GM23338 (cell line): ENCODE data around the gene CYP3A4. TPM values are rescaled to one million over a fixed set of nuclear protein-coding genes. Genes with fewer than 3 reads are reported as not detected.

ENCODE experiments used
- ATAC-seq: fragments of 200-7000 bp; cut with Tn5 transposase; 3 replicates; pipeline ENCODE4 v1.9.1; 2020
- DNase-seq: peaks from one replicate; pipeline ENCODE4 v3.0.0-alpha.2; 2015; ENCODE audit warnings: low spot score
- H2AFZ ChIP-seq: fragments of 200-600 bp; sonication (generic); 2 replicates; pipeline ENCODE4 v1.8.0; 2016; ENCODE audit warnings: antibody characterized with exemption, mild to moderate bottlenecking, moderate library complexity
- H3F3A ChIP-seq: fragments of 200-600 bp; sonication (generic); replicated peaks from 2 replicates; pipeline ENCODE4 v1.8.0; 2017; ENCODE audit warnings: antibody characterized with exemption, mixed run types, low read depth
- H3K27ac ChIP-seq: fragments of 200-600 bp; sonication (generic); 2 replicates; pipeline ENCODE4 v1.6.1; 2016; ENCODE audit warnings: low read depth
- H3K27me3 ChIP-seq: fragments of 200-600 bp; sonication (generic); 2 replicates; pipeline ENCODE4 v1.8.0; 2016; ENCODE audit warnings: mild to moderate bottlenecking, mixed run types, moderate library complexity; ENCODE audit not compliant: insufficient read depth
- H3K36me3 ChIP-seq: fragments of 200-600 bp; sonication (generic); 2 replicates; pipeline ENCODE4 v1.8.0; 2016; ENCODE audit warnings: mild to moderate bottlenecking; ENCODE audit not compliant: insufficient read depth
- H3K4me1 ChIP-seq: fragments of 200-600 bp; sonication (generic); 2 replicates; pipeline ENCODE4 v1.8.0; 2016; ENCODE audit warnings: mild to moderate bottlenecking, moderate library complexity; ENCODE audit not compliant: insufficient read depth
- H3K4me2 ChIP-seq: fragments of 200-600 bp; sonication (generic); 2 replicates; pipeline ENCODE4 v1.7.1; 2017; ENCODE audit warnings: mixed run types
- H3K4me3 ChIP-seq: fragments of 200-600 bp; sonication (generic); 2 replicates; pipeline ENCODE4 v1.6.1; 2016; ENCODE audit warnings: mixed run types
- H3K79me2 ChIP-seq: fragments of 200-600 bp; sonication (generic); replicated peaks from 2 replicates; pipeline ENCODE4 v1.8.0; 2017; ENCODE audit warnings: mild to moderate bottlenecking; ENCODE audit not compliant: insufficient read depth
- H3K9me2 ChIP-seq: fragments of 200-600 bp; sonication (generic); 2 replicates; pipeline ENCODE4 v1.8.0; 2017; ENCODE audit not compliant: insufficient read depth
- H4K20me1 ChIP-seq: fragments of 200-600 bp; sonication (generic); replicated peaks from 2 replicates; pipeline ENCODE4 v1.8.0; 2017; ENCODE audit warnings: mild to moderate bottlenecking; ENCODE audit not compliant: insufficient read depth
- H3K27ac Mint-ChIP-seq: 2 replicates; pipeline ENCODE4 v1.8.0; 2020; ENCODE audit warnings: inconsistent platforms, mild to moderate bottlenecking, moderate library complexity, mixed read lengths
- H3K27me3 Mint-ChIP-seq: 3 replicates; pipeline ENCODE4 v1.8.0; 2022; ENCODE audit warnings: low read depth, mild to moderate bottlenecking, moderate library complexity, mixed read lengths, inconsistent platforms; ENCODE audit not compliant: insufficient read depth, poor library complexity
- H3K36me3 Mint-ChIP-seq: 3 replicates; pipeline ENCODE4 v1.8.0; 2021; ENCODE audit warnings: low read depth, mild to moderate bottlenecking, inconsistent platforms, moderate library complexity, mixed read lengths
- H3K4me1 Mint-ChIP-seq: 3 replicates; pipeline ENCODE4 v1.8.0; 2020; ENCODE audit warnings: mild to moderate bottlenecking, inconsistent platforms, mixed read lengths
- H3K4me3 Mint-ChIP-seq: 3 replicates; pipeline ENCODE4 v1.8.0; 2021; ENCODE audit warnings: moderate library complexity, mild to moderate bottlenecking, inconsistent platforms, mixed read lengths
- H3K9me3 Mint-ChIP-seq: 3 replicates; pipeline ENCODE4 v1.8.0; 2020; ENCODE audit warnings: moderate library complexity, mild to moderate bottlenecking, inconsistent platforms, mixed read lengths
- CREB1 ChIP-seq: fragments of 250-450 bp; sonication (Bioruptor Pico); IDR thresholded peaks from 2 replicates; pipeline ENCODE4 v1.5.0; 2020; ENCODE audit warnings: low read depth, mild to moderate bottlenecking, moderate library complexity
- CTCF ChIP-seq, 2 experiments: fragments of 200-600 bp in 1 of 2; sonication (generic) in 1 of 2; conservative IDR thresholded peaks; 2 replicates each; pipeline versions ENCODE4 v1.5.1 to v1.6.1; 2016 to 2017; ENCODE audit warnings: antibody characterized with exemption in 2 of 2, low read depth in 2 of 2, mild to moderate bottlenecking in 2 of 2, moderate library complexity in 1 of 2
- EZH2 ChIP-seq: fragments of 200-600 bp; sonication (generic); IDR thresholded peaks from one replicate; pipeline ENCODE4 v1.8.0; 2017; ENCODE audit warnings: antibody characterized with exemption, mild to moderate bottlenecking, low read depth; ENCODE audit not compliant: unreplicated experiment
- EZH2phosphoT487 ChIP-seq: fragments of 200-600 bp; sonication (generic); IDR thresholded peaks from one replicate; pipeline ENCODE4 v1.8.1; 2018; ENCODE audit warnings: antibody characterized with exemption; ENCODE audit not compliant: unreplicated experiment
- JUNB ChIP-seq: IDR thresholded peaks from one replicate; pipeline ENCODE4 v1.6.1; 2016; ENCODE audit warnings: antibody characterized with exemption; ENCODE audit not compliant: unreplicated experiment
- POLR2AphosphoS5 ChIP-seq: IDR thresholded peaks from 2 replicates; pipeline ENCODE4 v1.6.1; 2016; ENCODE audit warnings: antibody characterized with exemption, low read depth
- STAT1 ChIP-seq: IDR thresholded peaks from one replicate; pipeline ENCODE4 v1.6.1; 2016; ENCODE audit warnings: antibody characterized with exemption; ENCODE audit not compliant: unreplicated experiment
- ZNF114 ChIP-seq: fragments of 250-450 bp; sonication (Bioruptor Pico); IDR thresholded peaks from 2 replicates; pipeline ENCODE4 v1.5.0; 2020; ENCODE audit warnings: mild to moderate bottlenecking, moderate library complexity
- ZNF462 ChIP-seq: fragments of 250-450 bp; sonication (Bioruptor Pico); IDR thresholded peaks from 2 replicates; pipeline ENCODE4 v1.5.0; 2020; ENCODE audit warnings: mild to moderate bottlenecking, moderate library complexity
- polyA plus RNA-seq: library from polyadenylated mRNA; unstranded; fragments of >200 nt; fragmentation: Nextera tagmentation; extraction: Ambion mirVana; gene quantifications from 2 replicates; pipeline ENCODE4 v1.2.1, GENCODE V29; 2016
- total RNA-seq: library from RNA; depleted of rRNA; stranded (reverse); fragments of >200 nt; shearing (Covaris generic); gene quantifications from 2 replicates; pipeline ENCODE4 v1.2.3, GENCODE V29; 2014
- TF ChIP-seq, protein P1 (sequence below): IDR thresholded peaks from 2 replicates; pipeline ENCODE4 v1.6.1; 2016; ENCODE audit warnings: antibody characterized with exemption
- TF ChIP-seq, protein P2 (sequence below): IDR thresholded peaks from one replicate; pipeline ENCODE4 v1.6.1; 2018; ENCODE audit warnings: antibody characterized with exemption; ENCODE audit not compliant: unreplicated experiment

CYP3A4 gene
- total and polyA plus RNA-seq, 2 experiments from 2014 or later, result not detected

DNA sequence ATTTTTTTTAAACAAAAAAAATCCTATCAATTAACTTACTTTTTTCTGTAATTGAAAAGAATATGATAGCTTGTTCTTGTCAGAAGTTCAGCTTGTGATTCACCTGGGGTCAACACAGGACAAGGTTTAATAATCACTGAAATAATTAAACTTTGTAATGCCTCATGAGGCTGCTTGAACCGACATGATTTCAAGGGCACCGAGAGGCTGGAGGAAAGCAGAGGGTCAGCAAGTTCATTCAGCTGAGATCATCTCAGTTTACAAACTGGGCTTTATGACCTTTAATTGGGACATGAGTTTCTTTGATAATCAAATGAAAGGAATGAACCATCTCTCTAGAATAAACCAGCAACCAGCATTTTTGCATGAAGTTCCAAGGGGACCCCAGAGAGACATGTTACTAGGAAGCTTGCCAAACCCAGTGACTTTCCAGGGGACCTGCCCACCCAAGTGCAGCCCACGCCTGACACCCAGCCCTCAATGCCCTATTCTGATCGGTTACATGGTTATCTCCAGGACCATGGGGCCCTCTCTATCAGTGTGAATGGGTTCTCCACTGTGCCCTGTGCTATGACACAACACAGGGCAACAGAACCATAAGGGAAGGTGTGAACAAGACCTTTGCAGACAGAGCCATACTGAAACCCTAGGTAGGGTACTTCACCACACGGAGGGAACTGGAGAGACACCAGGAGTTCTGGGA is 7.8 kb upstream of the CYP3A4 start:
- no peak overlapping the region for H2AFZ ChIP-seq
- no peak overlapping the region for H3K4me3 ChIP-seq
- H3F3A ChIP-seq, result no peaks in the 10 kb centered on the region
- no peak overlapping the region for H3K4me3 Mint-ChIP-seq
- H3K4me1 Mint-ChIP-seq, result no peaks in the 10 kb centered on the region
- no peaks in the 10 kb centered on the region for H3K36me3 ChIP-seq
- no peaks in the 10 kb centered on the region for H3K9me3 Mint-ChIP-seq
- H3K4me2 ChIP-seq, result no peak overlapping the region
- no peak for DNase-seq
- H3K36me3 Mint-ChIP-seq, result no peaks in the 10 kb centered on the region
- no peaks in the 10 kb centered on the region for H3K4me1 ChIP-seq
- no peaks in the 10 kb centered on the region for H3K9me2 ChIP-seq
- H3K27me3 ChIP-seq, result no peaks in the 10 kb centered on the region
- H4K20me1 ChIP-seq, result no peaks in the 10 kb centered on the region
- no peak overlapping the region for H3K27ac ChIP-seq
- no peak overlapping the region for H3K27ac Mint-ChIP-seq
- peaks cover 8% of the 10 kb centered on the region for H3K27me3 Mint-ChIP-seq
- no peak for ATAC-seq
- TF ChIP-seq CTCF (conservative IDR thresholded peaks at IDR 0.05; ENCODE audit: low read depth in 2 of 2) (no peak), EZH2phosphoT487 (no peak), CREB1 (CRISPR knock-in tag) (no peak), STAT1 (no peak), ZNF462 (CRISPR knock-in tag) (no peak), ZNF114 (CRISPR knock-in tag) (no peak), JUNB (no peak), POLR2AphosphoS5 (no peak), EZH2 (no peak)
- TF ChIP-seq, protein P1, sequence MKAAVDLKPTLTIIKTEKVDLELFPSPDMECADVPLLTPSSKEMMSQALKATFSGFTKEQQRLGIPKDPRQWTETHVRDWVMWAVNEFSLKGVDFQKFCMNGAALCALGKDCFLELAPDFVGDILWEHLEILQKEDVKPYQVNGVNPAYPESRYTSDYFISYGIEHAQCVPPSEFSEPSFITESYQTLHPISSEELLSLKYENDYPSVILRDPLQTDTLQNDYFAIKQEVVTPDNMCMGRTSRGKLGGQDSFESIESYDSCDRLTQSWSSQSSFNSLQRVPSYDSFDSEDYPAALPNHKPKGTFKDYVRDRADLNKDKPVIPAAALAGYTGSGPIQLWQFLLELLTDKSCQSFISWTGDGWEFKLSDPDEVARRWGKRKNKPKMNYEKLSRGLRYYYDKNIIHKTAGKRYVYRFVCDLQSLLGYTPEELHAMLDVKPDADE, result no peak
- TF ChIP-seq, protein P2, sequence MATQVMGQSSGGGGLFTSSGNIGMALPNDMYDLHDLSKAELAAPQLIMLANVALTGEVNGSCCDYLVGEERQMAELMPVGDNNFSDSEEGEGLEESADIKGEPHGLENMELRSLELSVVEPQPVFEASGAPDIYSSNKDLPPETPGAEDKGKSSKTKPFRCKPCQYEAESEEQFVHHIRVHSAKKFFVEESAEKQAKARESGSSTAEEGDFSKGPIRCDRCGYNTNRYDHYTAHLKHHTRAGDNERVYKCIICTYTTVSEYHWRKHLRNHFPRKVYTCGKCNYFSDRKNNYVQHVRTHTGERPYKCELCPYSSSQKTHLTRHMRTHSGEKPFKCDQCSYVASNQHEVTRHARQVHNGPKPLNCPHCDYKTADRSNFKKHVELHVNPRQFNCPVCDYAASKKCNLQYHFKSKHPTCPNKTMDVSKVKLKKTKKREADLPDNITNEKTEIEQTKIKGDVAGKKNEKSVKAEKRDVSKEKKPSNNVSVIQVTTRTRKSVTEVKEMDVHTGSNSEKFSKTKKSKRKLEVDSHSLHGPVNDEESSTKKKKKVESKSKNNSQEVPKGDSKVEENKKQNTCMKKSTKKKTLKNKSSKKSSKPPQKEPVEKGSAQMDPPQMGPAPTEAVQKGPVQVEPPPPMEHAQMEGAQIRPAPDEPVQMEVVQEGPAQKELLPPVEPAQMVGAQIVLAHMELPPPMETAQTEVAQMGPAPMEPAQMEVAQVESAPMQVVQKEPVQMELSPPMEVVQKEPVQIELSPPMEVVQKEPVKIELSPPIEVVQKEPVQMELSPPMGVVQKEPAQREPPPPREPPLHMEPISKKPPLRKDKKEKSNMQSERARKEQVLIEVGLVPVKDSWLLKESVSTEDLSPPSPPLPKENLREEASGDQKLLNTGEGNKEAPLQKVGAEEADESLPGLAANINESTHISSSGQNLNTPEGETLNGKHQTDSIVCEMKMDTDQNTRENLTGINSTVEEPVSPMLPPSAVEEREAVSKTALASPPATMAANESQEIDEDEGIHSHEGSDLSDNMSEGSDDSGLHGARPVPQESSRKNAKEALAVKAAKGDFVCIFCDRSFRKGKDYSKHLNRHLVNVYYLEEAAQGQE, result no peak
- H3K79me2 ChIP-seq, result no peaks in the 10 kb centered on the region
